OCI-LY3 (cell line): ENCODE results near the gene XAB2.

Experiments
- EZH2phosphoT487 ChIP-seq: fragments of 200-600 bp; shearing (Covaris generic); IDR thresholded peaks from 2 replicates; pipeline ENCODE4 v1.6.1; 2018; ENCODE audit warnings: antibody characterized with exemption, mixed run types, low read depth
- TF ChIP-seq, protein P1 (sequence below): fragments of 200-600, 300-600 bp; sonication (generic); IDR thresholded peaks from 2 replicates; pipeline ENCODE4 v1.5.1; 2014; ENCODE audit warnings: antibody characterized with exemption, low read length, low read depth

DNA sequence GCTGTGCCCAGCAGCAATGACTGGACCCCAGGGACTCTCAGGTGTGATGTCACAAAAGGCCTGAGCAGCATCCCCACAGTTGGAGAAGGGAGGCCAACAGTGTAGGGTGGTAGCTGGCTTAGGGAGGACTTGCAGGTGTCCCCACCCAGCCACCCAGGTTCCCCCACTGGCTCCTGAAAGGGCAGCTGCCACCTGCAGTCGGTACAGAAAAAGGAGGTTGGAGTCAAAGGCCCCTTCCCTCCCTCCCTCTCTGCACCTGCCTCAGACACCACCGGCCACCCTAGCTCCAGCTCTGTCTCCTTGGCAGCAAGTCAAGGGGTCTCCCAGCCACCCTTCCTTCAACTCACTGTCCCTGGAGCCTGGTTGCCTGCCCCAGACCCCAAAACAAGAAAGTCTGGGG lies 4.4 kb upstream of the XAB2 start, which contains the start of gene PCP2:
- TF ChIP-seq, protein P1, sequence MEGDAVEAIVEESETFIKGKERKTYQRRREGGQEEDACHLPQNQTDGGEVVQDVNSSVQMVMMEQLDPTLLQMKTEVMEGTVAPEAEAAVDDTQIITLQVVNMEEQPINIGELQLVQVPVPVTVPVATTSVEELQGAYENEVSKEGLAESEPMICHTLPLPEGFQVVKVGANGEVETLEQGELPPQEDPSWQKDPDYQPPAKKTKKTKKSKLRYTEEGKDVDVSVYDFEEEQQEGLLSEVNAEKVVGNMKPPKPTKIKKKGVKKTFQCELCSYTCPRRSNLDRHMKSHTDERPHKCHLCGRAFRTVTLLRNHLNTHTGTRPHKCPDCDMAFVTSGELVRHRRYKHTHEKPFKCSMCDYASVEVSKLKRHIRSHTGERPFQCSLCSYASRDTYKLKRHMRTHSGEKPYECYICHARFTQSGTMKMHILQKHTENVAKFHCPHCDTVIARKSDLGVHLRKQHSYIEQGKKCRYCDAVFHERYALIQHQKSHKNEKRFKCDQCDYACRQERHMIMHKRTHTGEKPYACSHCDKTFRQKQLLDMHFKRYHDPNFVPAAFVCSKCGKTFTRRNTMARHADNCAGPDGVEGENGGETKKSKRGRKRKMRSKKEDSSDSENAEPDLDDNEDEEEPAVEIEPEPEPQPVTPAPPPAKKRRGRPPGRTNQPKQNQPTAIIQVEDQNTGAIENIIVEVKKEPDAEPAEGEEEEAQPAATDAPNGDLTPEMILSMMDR, result no peak
- TF ChIP-seq EZH2phosphoT487, result no peak
